Hepatocyte (in vitro differentiated cells): ENCODE data around the gene CEP85L. TPM values are rescaled to one million over a fixed set of nuclear protein-coding genes. Genes with fewer than 3 reads are reported as not detected.

Source experiments
- DNase-seq: peaks from one replicate; pipeline ENCODE4 v3.0.0-alpha.2; 2016; ENCODE audit warnings: low spot score
- H2AFZ ChIP-seq: fragments of 200-600 bp; sonication (generic); 2 replicates; pipeline ENCODE4 v1.6.0; 2016; ENCODE audit warnings: antibody characterized with exemption, mild to moderate bottlenecking
- H3K27ac ChIP-seq: fragments of 200-600 bp; sonication (generic); 2 replicates; pipeline ENCODE4 v1.5.1; 2016; ENCODE audit warnings: mild to moderate bottlenecking
- H3K27me3 ChIP-seq: fragments of 200-600 bp; sonication (generic); 2 replicates; pipeline ENCODE4 v1.6.1; 2016
- H3K36me3 ChIP-seq: fragments of 200-600 bp; sonication (generic); replicated peaks from 2 replicates; pipeline ENCODE4 v1.5.1; 2016; ENCODE audit warnings: low read depth; ENCODE audit not compliant: insufficient read depth
- H3K4me1 ChIP-seq: fragments of 200-600 bp; sonication (generic); 2 replicates; pipeline ENCODE4 v1.5.1; 2016; ENCODE audit warnings: mild to moderate bottlenecking, moderate library complexity; ENCODE audit not compliant: insufficient read depth
- H3K4me2 ChIP-seq: fragments of 200-600 bp; sonication (generic); 2 replicates; pipeline ENCODE4 v1.6.0; 2016
- H3K4me3 ChIP-seq: fragments of 200-600 bp; sonication (generic); 2 replicates; pipeline ENCODE4 v1.5.1; 2016; ENCODE audit warnings: mild to moderate bottlenecking
- H3K79me2 ChIP-seq: fragments of 200-600 bp; sonication (generic); 2 replicates; pipeline ENCODE4 v1.6.0; 2017; ENCODE audit warnings: mild to moderate bottlenecking
- H3K9me2 ChIP-seq: fragments of 200-600 bp; sonication (generic); replicated peaks from 2 replicates; pipeline ENCODE4 v1.6.0; 2017; ENCODE audit warnings: mild to moderate bottlenecking; ENCODE audit not compliant: insufficient read depth
- H3K9me3 ChIP-seq: fragments of 200-600 bp; sonication (generic); 2 replicates; pipeline ENCODE4 v1.5.1; 2016; ENCODE audit warnings: low read depth, mild to moderate bottlenecking
- H4K20me1 ChIP-seq: fragments of 200-600 bp; sonication (generic); 2 replicates; pipeline ENCODE4 v1.6.0; 2016; ENCODE audit warnings: mild to moderate bottlenecking; ENCODE audit not compliant: insufficient read depth, poor library complexity, severe bottlenecking
- CTCF ChIP-seq: fragments of 200-600 bp; sonication (generic); IDR thresholded peaks from 2 replicates; pipeline ENCODE4 v1.5.1; 2016; ENCODE audit warnings: antibody characterized with exemption, mild to moderate bottlenecking; ENCODE audit not compliant: poor library complexity
- EZH2 ChIP-seq: fragments of 200-600 bp; sonication (generic); IDR thresholded peaks from 2 replicates; pipeline ENCODE4 v1.6.1; 2016; ENCODE audit warnings: antibody characterized with exemption, mild to moderate bottlenecking, borderline replicate concordance
- EZH2phosphoT487 ChIP-seq: fragments of 200-600 bp; sonication (generic); IDR thresholded peaks from one replicate; pipeline ENCODE4 v1.6.1; 2018; ENCODE audit warnings: antibody characterized with exemption, mild to moderate bottlenecking, low read depth, moderate library complexity; ENCODE audit not compliant: unreplicated experiment, severe bottlenecking
- WGBS: methylation state at CpG from one replicate; pipeline ENCODE4 v1.1.6; 2016; ENCODE audit warnings: low lambda C conversion rate; ENCODE audit errors: missing lambda C conversion rate; 5-methylcytosine and 5-hydroxymethylcytosine counted together
- polyA plus RNA-seq: library from polyadenylated mRNA; unstranded; fragments of >200 nt; fragmentation: Nextera tagmentation; extraction: Ambion mirVana; gene quantifications from 2 replicates; pipeline ENCODE4 v1.2.1, GENCODE V29; 2016
- total RNA-seq: library from RNA; depleted of rRNA; stranded (reverse); fragments of >200 nt; gene quantifications from 2 replicates; pipeline ENCODE4 v1.2.3, GENCODE V29; 2014

Gene CEP85L
- total and polyA plus RNA-seq, 2 experiments from 2014 or later, result 17.8 to 38.5 TPM

- H2AFZ ChIP-seq, result peak overlapping the region; percentile 9
- H3K4me2 ChIP-seq, result peak overlapping the region; percentile 31
- no peaks in the 10 kb centered on the region for H3K79me2 ChIP-seq
- 88% methylated on average over 1 of the region's 1 CpG for WGBS
- no peak for DNase-seq
- no peaks in the 10 kb centered on the region for H3K9me3 ChIP-seq
- H3K4me3 ChIP-seq, result no peak overlapping the region
- no peaks in the 10 kb centered on the region for H3K36me3 ChIP-seq
- TF ChIP-seq EZH2phosphoT487 (no peak), CTCF (no peak), EZH2 (no peak)
- peak overlapping the region; percentile 36 for H3K27ac ChIP-seq
- H4K20me1 ChIP-seq, result no peaks in the 10 kb centered on the region
- H3K4me1 ChIP-seq, result peaks cover 21% of the 10 kb centered on the region
- H3K27me3 ChIP-seq, result no peaks in the 10 kb centered on the region
- H3K9me2 ChIP-seq, result no peaks in the 10 kb centered on the region
These were observed 18.2 kb upstream of the CEP85L start for GRCh38 chr6:118669561-118669960.

GRCh38 chr6:118668761-118669385 lies 17.5 kb upstream of the CEP85L start:
- Histone ChIP-seq H3K27me3 (no peaks in the 10 kb centered on the region), H3K36me3 (no peaks in the 10 kb centered on the region), H3K27ac (peak overlapping the region; percentile 36), H3K4me1 (peaks cover 21% of the 10 kb centered on the region), H3K79me2 (no peaks in the 10 kb centered on the region), H3K9me2 (no peaks in the 10 kb centered on the region), H2AFZ (peak overlapping the region; percentile 9), H3K9me3 (no peaks in the 10 kb centered on the region), H4K20me1 (no peaks in the 10 kb centered on the region), H3K4me3 (no peak overlapping the region), H3K4me2 (peak overlapping the region; percentile 31)
- no peak for TF ChIP-seq CTCF
- TF ChIP-seq EZH2, result no peak
- no peak for TF ChIP-seq EZH2phosphoT487
- no peak for DNase-seq
- WGBS, result 0% methylated on average over 1 of the region's 1 CpG

DNA sequence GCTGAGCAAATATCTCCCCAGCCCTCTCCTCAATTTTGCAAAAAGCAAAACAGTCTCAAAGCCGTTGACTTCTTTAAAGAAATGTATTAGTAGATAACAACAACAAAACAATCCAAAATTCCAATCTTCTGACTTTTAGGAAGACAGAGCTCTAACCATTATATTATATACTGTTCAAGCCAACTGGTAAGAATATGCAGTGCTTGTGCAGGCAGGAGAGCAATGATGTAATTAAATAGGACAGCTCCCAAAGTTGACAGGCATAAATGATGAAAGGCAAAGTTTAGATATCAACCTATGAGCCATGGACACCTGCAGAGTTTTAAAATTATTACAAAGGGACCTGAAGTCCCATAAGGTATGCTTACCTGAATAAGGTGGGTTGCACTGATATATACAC lies 16.6 kb upstream of the CEP85L start:
- TF ChIP-seq EZH2 (no peak), CTCF (no peak), EZH2phosphoT487 (no peak)
- 80% methylated on average over 1 of the region's 1 CpG for WGBS
- Histone ChIP-seq H3K36me3 (no peaks in the 10 kb centered on the region), H3K9me2 (no peaks in the 10 kb centered on the region), H3K79me2 (no peaks in the 10 kb centered on the region), H3K4me1 (peaks cover 21% of the 10 kb centered on the region), H2AFZ (no peak overlapping the region), H3K4me2 (no peak overlapping the region), H3K4me3 (no peak overlapping the region), H4K20me1 (no peaks in the 10 kb centered on the region), H3K27ac (peak overlapping the region; percentile 21), H3K27me3 (no peaks in the 10 kb centered on the region), H3K9me3 (no peaks in the 10 kb centered on the region)
- no peak for DNase-seq

GRCh38 chr6:118665011-118665410 lies 13.6 kb upstream of the CEP85L start:
- H3K9me2 ChIP-seq, result no peaks in the 10 kb centered on the region
- 61% methylated on average over 3 of the region's 3 CpGs for WGBS

More at GRCh38 chr6:118665011-118665410, 13.6 kb upstream of the CEP85L start:
- no peak overlapping the region for H3K27ac ChIP-seq
- peaks cover 28% of the 10 kb centered on the region for H3K4me1 ChIP-seq
- H3K79me2 ChIP-seq, result no peaks in the 10 kb centered on the region
- TF ChIP-seq EZH2phosphoT487, result no peak
- no peak for TF ChIP-seq EZH2
- no peak for TF ChIP-seq CTCF
- no peaks in the 10 kb centered on the region for H3K27me3 ChIP-seq
- no peak overlapping the region for H2AFZ ChIP-seq
- no peak for DNase-seq
- H4K20me1 ChIP-seq, result no peaks in the 10 kb centered on the region
- no peak overlapping the region for H3K4me2 ChIP-seq
- H3K4me3 ChIP-seq, result no peak overlapping the region
- no peaks in the 10 kb centered on the region for H3K36me3 ChIP-seq
- no peaks in the 10 kb centered on the region for H3K9me3 ChIP-seq
